22Rv1 (cell line): ENCODE data around the gene ROM1.
"Not testable (repeated sequence)": the region's sequence is repeated elsewhere in the genome, so short reads cannot be mapped to it uniquely, and the experiment has no call there.

Experiments
- CTCF ChIP-seq: fragments of 450-650 bp; IDR thresholded peaks from 2 replicates; pipeline ENCODE4 v1.5.1; 2017; ENCODE audit warnings: mild to moderate bottlenecking
- ZFX ChIP-seq: fragments of 450-650 bp; IDR thresholded peaks from 2 replicates; pipeline ENCODE4 v1.6.1; 2017; ENCODE audit warnings: antibody characterized with exemption, borderline replicate concordance

GRCh38 chr11:62650283-62650682 is 37.2 kb downstream of the ROM1 start:
- not testable (repeated sequence) for TF ChIP-seq CTCF, ZFX
